Tibial nerve (tissue), 4 donors: ENCODE measurements around the gene TM9SF4. TPM values are rescaled to one million over a fixed set of nuclear protein-coding genes. Genes with fewer than 3 reads are reported as not detected.
A peak's percentile ranks its signal among the peaks of the same experiment; 100 is the strongest.

ENCODE experiments used
- DNase-seq, 2 donors: peaks; one replicate each; pipeline ENCODE4 v3.0.0-alpha.2; 2019; ENCODE audit warnings: low spot score in 2 of 2
- H3K27ac ChIP-seq, 4 donors: fragments of 200-600 bp; sonication (generic) in 3 of 4; one replicate each; pipeline ENCODE4 v1.5.1; 2017 to 2019; ENCODE audit warnings: mild to moderate bottlenecking in 1 of 4
- H3K27me3 ChIP-seq, 2 donors: fragments of 200-600 bp; sonication (generic) in 1 of 2; one replicate each; pipeline versions ENCODE4 v1.5.1 to v1.6.0; 2017 to 2019
- H3K36me3 ChIP-seq, 3 donors: fragments of 200-600 bp; sonication (generic); one replicate each; pipeline ENCODE4 v1.5.1; 2018 to 2019
- H3K4me1 ChIP-seq, 4 donors: fragments of 200-600 bp; sonication (generic) in 3 of 4; one replicate each; pipeline ENCODE4 v1.5.1; 2017 to 2019
- H3K4me3 ChIP-seq, 4 donors: fragments of 200-600 bp; sonication (generic) in 3 of 4; one replicate each; pipeline ENCODE4 v1.5.1; 2017 to 2019; ENCODE audit warnings: mild to moderate bottlenecking in 1 of 4, moderate library complexity in 1 of 4
- H3K9me3 ChIP-seq, 4 donors: fragments of 200-600 bp; sonication (generic) in 3 of 4; one replicate each; pipeline ENCODE4 v1.5.1; 2017 to 2019
- CTCF ChIP-seq, 5 experiments: fragments of 200-600 bp in 3 of 5; fragments of 450-650 bp in 2 of 5; sonication (generic) in 3 of 5; IDR thresholded peaks; one replicate each; pipeline ENCODE4 v1.5.1; 2016 to 2019; ENCODE audit warnings: antibody characterized with exemption in 5 of 5, mild to moderate bottlenecking in 3 of 5, moderate library complexity in 2 of 5
- EP300 ChIP-seq, 2 donors: sonication (generic); formaldehyde crosslinking; IDR thresholded peaks; one replicate each; pipeline ENCODE4 v1.6.1; 2017; ENCODE audit warnings: antibody characterized with exemption in 2 of 2, mild to moderate bottlenecking in 1 of 2
- POLR2A ChIP-seq, 2 donors: fragments of 450-650 bp; IDR thresholded peaks; one replicate each; pipeline ENCODE4 v1.6.1; 2017; ENCODE audit warnings: antibody characterized with exemption in 2 of 2, mild to moderate bottlenecking in 2 of 2, moderate library complexity in 2 of 2
- WGBS, 2 donors: methylation state at CpG; one replicate each; pipeline ENCODE4 v1.1.5; 2018; 5-methylcytosine and 5-hydroxymethylcytosine counted together
- total RNA-seq, 4 donors: library from RNA; depleted of rRNA; stranded (reverse); fragments of >200 nt; gene quantifications; one replicate each; pipeline ENCODE4 v1.1.0, GENCODE V29; 2016

The TM9SF4 gene
- total RNA-seq, 4 donors from 2014 or later = 23.1 to 40.5 (median 28.8) TPM

GRCh38 chr20:32207626-32208498 lies 98.3 kb downstream of the TM9SF4 start, which contains the start of the genes PLAGL2 and POFUT1:
TSS of gene PLAGL2 (minus strand) at chr20:32207743. CDS start at chr20:32202178, 5,565 bp downstream.
TSS of gene POFUT1 (plus strand) at chr20:32207880. CDS start at chr20:32207942, 62 bp downstream.
- peak; percentile 76 to 82 for DNase-seq
- peaks cover 0 to 32% (median 0%) of the 10 kb centered on the region in 3 donors for H3K36me3 ChIP-seq
- 3% methylated on average over 26 to 40 of the region's 74 CpGs for WGBS, 2 donors
- H3K9me3 ChIP-seq = no peaks in the 10 kb centered on the region
- H3K27me3 ChIP-seq = no peaks in the 10 kb centered on the region
- peak in 4 of 5 experiments; percentile 8 to 56 (median 24) for TF ChIP-seq CTCF (IDR thresholded peaks at IDR 0.05)
- TF ChIP-seq POLR2A (IDR thresholded peaks at IDR 0.05) = peak in 1 of 2 donors; percentile 68
- peak in 1 of 2 donors; percentile 46 for TF ChIP-seq EP300 (IDR thresholded peaks at IDR 0.05)
- H3K4me1 ChIP-seq = peaks cover 0 to 67% (median 39%) of the 10 kb centered on the region in 4 donors
- peak within 1 kb of the TSS; percentile 78 to 93 (median 89) for H3K27ac ChIP-seq
- peak within 1 kb of the TSS; percentile 80 to 99 (median 95) for H3K4me3 ChIP-seq

DNA sequence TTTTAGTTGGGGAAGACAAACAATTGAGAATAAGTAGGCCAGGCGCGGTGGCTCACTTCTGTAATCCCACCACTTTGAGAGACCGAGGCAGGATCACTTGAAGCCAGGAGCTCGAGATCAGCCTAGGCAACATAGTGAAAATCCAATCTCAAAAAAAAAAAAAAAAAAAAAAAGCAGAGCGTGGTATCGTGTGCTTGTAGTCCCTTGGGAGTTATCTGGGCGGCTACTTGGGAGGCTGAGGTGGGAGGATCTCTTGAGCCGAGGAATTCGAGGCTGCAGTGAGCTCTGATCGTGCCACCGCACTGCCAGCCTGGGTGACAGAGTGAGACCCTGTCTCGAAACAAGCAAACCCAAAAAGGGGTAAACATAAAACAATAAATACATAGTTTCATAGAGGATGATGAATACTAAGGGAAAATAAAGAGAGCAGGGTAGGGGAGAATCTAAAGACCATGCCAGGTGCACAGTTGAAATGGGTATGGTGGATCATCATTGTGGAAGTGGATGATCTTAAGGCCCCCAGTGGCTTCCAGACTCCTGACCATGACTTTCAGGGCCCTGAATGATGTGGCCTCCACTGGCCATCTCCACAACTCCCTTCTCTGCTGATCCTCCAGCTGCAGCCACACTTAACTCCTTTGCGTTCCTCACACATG lies 99.1 kb downstream of the TM9SF4 start:
- Histone ChIP-seq H3K27ac (peak overlapping the region in 3 of 4 donors; percentile 86 to 92 (median 88)), H3K36me3 (peaks cover 0 to 40% (median 0%) of the 10 kb centered on the region in 3 donors), H3K4me1 (peaks cover 0 to 59% (median 35%) of the 10 kb centered on the region in 4 donors), H3K27me3 (no peaks in the 10 kb centered on the region), H3K4me3 (peak overlapping the region; percentile 80 to 99 (median 94)), H3K9me3 (no peaks in the 10 kb centered on the region)
- no peak for TF ChIP-seq CTCF (IDR thresholded peaks at IDR 0.05)
- no peak for TF ChIP-seq EP300 (IDR thresholded peaks at IDR 0.05)
- TF ChIP-seq POLR2A (IDR thresholded peaks at IDR 0.05) = no peak
- 59 to 65% methylated on average over 13 of the region's 13 CpGs for WGBS, 2 donors
- DNase-seq = no peak

- Histone ChIP-seq H3K36me3 (peaks cover 0 to 53% (median 0%) of the 10 kb centered on the region in 3 donors), H3K4me1 (peaks cover 0 to 45% (median 23%) of the 10 kb centered on the region in 4 donors), H3K4me3 (no peak overlapping the region), H3K27me3 (no peaks in the 10 kb centered on the region), H3K9me3 (no peaks in the 10 kb centered on the region), H3K27ac (no peak overlapping the region)
- TF ChIP-seq POLR2A (IDR thresholded peaks at IDR 0.05) (no peak), EP300 (IDR thresholded peaks at IDR 0.05) (no peak), CTCF (IDR thresholded peaks at IDR 0.05) (no peak)
- DNase-seq = no peak
- WGBS, 2 donors = 70 to 73% methylated on average over 9 of the region's 9 CpGs
These were observed 100.5 kb downstream of the TM9SF4 start for GRCh38 chr20:32209850-32210605.

DNA sequence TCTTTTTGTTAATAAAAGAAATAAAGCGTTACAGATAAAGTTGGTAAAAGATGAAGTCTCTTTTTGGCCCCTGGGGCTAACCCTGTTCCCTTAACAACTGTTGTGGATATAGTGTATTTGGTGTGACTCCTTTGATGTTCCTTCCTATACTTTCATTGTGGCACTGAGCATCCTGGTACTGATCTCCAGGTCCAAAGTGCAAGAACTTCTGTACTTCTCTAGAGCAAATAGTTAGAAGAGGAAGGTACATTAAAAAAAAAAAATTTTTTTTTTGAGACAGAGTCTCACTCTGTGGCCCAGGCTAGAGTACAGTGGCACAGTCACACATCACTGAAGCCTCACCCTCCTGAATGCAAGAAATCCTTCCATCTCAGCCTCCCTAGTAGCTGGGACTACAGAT lies 104.4 kb downstream of the TM9SF4 start:
- Histone ChIP-seq H3K4me3 (no peak overlapping the region), H3K36me3 (peaks cover 0 to 91% (median 8%) of the 10 kb centered on the region in 3 donors), H3K27me3 (no peaks in the 10 kb centered on the region), H3K9me3 (no peaks in the 10 kb centered on the region), H3K27ac (no peak overlapping the region), H3K4me1 (peaks cover 0 to 14% (median 3%) of the 10 kb centered on the region in 4 donors)
- no peak for TF ChIP-seq EP300 (IDR thresholded peaks at IDR 0.05)
- 85 to 94% methylated on average over 1 of the region's 1 CpG for WGBS, 2 donors
- DNase-seq = no peak

GRCh38 chr20:32215147-32215546 lies 105.6 kb downstream of the TM9SF4 start:
- peaks cover 0 to 3% (median 0%) of the 10 kb centered on the region in 4 donors for H3K4me1 ChIP-seq
- no peaks in the 10 kb centered on the region for H3K27me3 ChIP-seq
- no peak for DNase-seq
- peaks cover 0 to 99% (median 8%) of the 10 kb centered on the region in 3 donors for H3K36me3 ChIP-seq
- H3K4me3 ChIP-seq = no peak overlapping the region
- WGBS, 2 donors = 92 to 94% methylated on average over 7 of the region's 8 CpGs
- no peak overlapping the region for H3K27ac ChIP-seq
- no peaks in the 10 kb centered on the region for H3K9me3 ChIP-seq
- no peak for TF ChIP-seq EP300 (IDR thresholded peaks at IDR 0.05)
- no peak for TF ChIP-seq POLR2A (IDR thresholded peaks at IDR 0.05)
- no peak for TF ChIP-seq CTCF (IDR thresholded peaks at IDR 0.05)
